HEK293 (cell line): ENCODE measurements around the gene UGT2B10.

Experiments used
- CTCF ChIA-PET: fragments of 350-600 bp; formaldehyde crosslinking; extraction: SDS; loops from one replicate; lab custom pipeline; 2021; ENCODE audit warnings: antibody characterized with exemption; lab: Yijun Ruan, JAX
- POLR2A ChIA-PET: fragments of 300-600 bp; formaldehyde crosslinking; extraction: SDS; loops from one replicate; lab custom pipeline; 2020; ENCODE audit warnings: antibody characterized with exemption, inconsistent platforms; lab: Yijun Ruan, JAX
- H3K27ac ChIP-seq: fragments of 200-500 bp; sonication (Bioruptor generic); 2 replicates; pipeline ENCODE4 v1.5.1; 2014; ENCODE audit warnings: low read depth, low read length, control low read depth, inconsistent platforms; ENCODE audit errors: extremely low read depth
- H3K36me3 ChIP-seq, 2 experiments: fragments of 200-500 bp in 1 of 2; sonication (Bioruptor generic) in 1 of 2; 1 replicate in 1 of 2; 2 replicates in 1 of 2; pipeline ENCODE4 v1.5.1; 2014 to 2017; ENCODE audit warnings: inconsistent platforms in 2 of 2, low read length in 2 of 2; ENCODE audit not compliant: control insufficient read depth in 2 of 2, insufficient read depth in 1 of 2
- H3K4me1 ChIP-seq: fragments of 200-500 bp; sonication (Bioruptor generic); 2 replicates; pipeline ENCODE4 v1.5.1; 2014; ENCODE audit warnings: mild to moderate bottlenecking, low read length, inconsistent platforms; ENCODE audit not compliant: control insufficient read depth, insufficient read depth
- H3K4me3 ChIP-seq: 2 replicates; pipeline ENCODE4 v1.5.1; 2011; ENCODE audit warnings: low read depth, mild to moderate bottlenecking, control low read depth, low read length, moderate library complexity
- H3K9me3 ChIP-seq: fragments of 200-500 bp; sonication (Bioruptor generic); 2 replicates; pipeline ENCODE4 v1.5.1; 2014; ENCODE audit warnings: low read depth, low read length, inconsistent platforms; ENCODE audit not compliant: control insufficient read depth, insufficient read depth
- ELK4 ChIP-seq: IDR thresholded peaks from 2 replicates; pipeline ENCODE4 v1.6.1; 2011; ENCODE audit warnings: mild to moderate bottlenecking, low read depth, low read length, borderline replicate concordance
- HOXC10 ChIP-seq: sonication (generic); formaldehyde crosslinking; IDR thresholded peaks from 2 replicates; pipeline ENCODE4 v1.8.1; 2023; ENCODE audit warnings: mild to moderate bottlenecking, missing genetic modification reagents
- KLF1 ChIP-seq: fragments of 450-650 bp; formaldehyde crosslinking; IDR thresholded peaks from 2 replicates; pipeline ENCODE4 v1.5.1; 2016; ENCODE audit warnings: missing biosample characterization, missing genetic modification characterization
- ZBTB11 ChIP-seq: fragments of 450-650 bp; formaldehyde crosslinking; conservative IDR thresholded peaks from 2 replicates; pipeline ENCODE4 v1.5.1; 2016; ENCODE audit warnings: low read depth, missing biosample characterization, missing genetic modification characterization
- ZEB2 ChIP-seq: fragments of 450-650 bp; formaldehyde crosslinking; IDR thresholded peaks from 2 replicates; pipeline ENCODE4 v1.5.1; 2016; ENCODE audit warnings: missing biosample characterization, missing genetic modification characterization
- ZFHX2 ChIP-seq: fragments of 450-650 bp; formaldehyde crosslinking; conservative IDR thresholded peaks from 2 replicates; pipeline ENCODE4 v1.5.1; 2016; ENCODE audit warnings: missing biosample characterization, missing genetic modification characterization
- ZFP69B ChIP-seq: fragments of 450-650 bp; formaldehyde crosslinking; IDR thresholded peaks from 2 replicates; pipeline ENCODE4 v1.5.1; 2016; ENCODE audit warnings: missing biosample characterization, missing genetic modification characterization
- ZNF121 ChIP-seq: fragments of 450-650 bp; formaldehyde crosslinking; IDR thresholded peaks from 2 replicates; pipeline ENCODE4 v1.5.1; 2016; ENCODE audit warnings: missing biosample characterization, missing genetic modification characterization
- ZNF146 ChIP-seq: fragments of 450-650 bp; formaldehyde crosslinking; IDR thresholded peaks from 2 replicates; pipeline ENCODE4 v1.5.1; 2016; ENCODE audit warnings: missing biosample characterization, missing genetic modification characterization
- ZNF184 ChIP-seq: fragments of 450-650 bp; IDR thresholded peaks from 2 replicates; pipeline ENCODE4 v1.5.1; 2018; ENCODE audit warnings: missing biosample characterization, mild to moderate bottlenecking, missing genetic modification characterization
- ZNF239 ChIP-seq: fragments of 450-650 bp; formaldehyde crosslinking; IDR thresholded peaks from 2 replicates; pipeline ENCODE4 v1.5.1; 2016; ENCODE audit warnings: missing biosample characterization, missing genetic modification characterization
- ZNF266 ChIP-seq: fragments of 450-650 bp; formaldehyde crosslinking; IDR thresholded peaks from 2 replicates; pipeline ENCODE4 v1.5.1; 2016; ENCODE audit warnings: missing biosample characterization, missing genetic modification characterization, low read depth
- ZNF449 ChIP-seq: fragments of 450-650 bp; formaldehyde crosslinking; IDR thresholded peaks from 2 replicates; pipeline ENCODE4 v1.5.1; 2017; ENCODE audit warnings: missing biosample characterization, mild to moderate bottlenecking, missing genetic modification characterization, moderate library complexity
- ZNF521 ChIP-seq: fragments of 450-650 bp; formaldehyde crosslinking; IDR thresholded peaks from 2 replicates; pipeline ENCODE4 v1.5.1; 2017; ENCODE audit warnings: missing biosample characterization, mild to moderate bottlenecking, missing genetic modification characterization
- ZNF580 ChIP-seq: fragments of 450-650 bp; formaldehyde crosslinking; IDR thresholded peaks from 2 replicates; pipeline ENCODE4 v1.5.1; 2016; ENCODE audit warnings: missing biosample characterization, missing genetic modification characterization
- ZNF677 ChIP-seq: fragments of 450-650 bp; IDR thresholded peaks from 2 replicates; pipeline ENCODE4 v1.5.0; 2018; ENCODE audit warnings: missing biosample characterization, mild to moderate bottlenecking, missing genetic modification characterization, moderate library complexity
- ZNF777 ChIP-seq: fragments of 450-650 bp; formaldehyde crosslinking; IDR thresholded peaks from 2 replicates; pipeline ENCODE4 v1.5.1; 2017; ENCODE audit warnings: missing biosample characterization, missing genetic modification characterization, borderline replicate concordance
- TF ChIP-seq, protein P1 (sequence below): fragments of 450-650 bp; formaldehyde crosslinking; IDR thresholded peaks from 2 replicates; pipeline ENCODE4 v1.5.1; 2017; ENCODE audit warnings: missing biosample characterization, missing genetic modification characterization
- TF ChIP-seq, protein P2 (sequence below): fragments of 450-650 bp; formaldehyde crosslinking; IDR thresholded peaks from 2 replicates; pipeline ENCODE4 v1.5.1; 2016; ENCODE audit warnings: missing biosample characterization, missing genetic modification characterization, borderline replicate concordance
- TF ChIP-seq, protein P3 (sequence below): fragments of 450-650 bp; formaldehyde crosslinking; IDR thresholded peaks from 2 replicates; pipeline ENCODE4 v1.5.1; 2016; ENCODE audit warnings: missing biosample characterization, missing genetic modification characterization

UGT2B10 gene

GRCh38 chr4:68865760-68866159 is 50.0 kb downstream of the UGT2B10 start:
- no peak for TF ChIP-seq ELK4
- no peak for TF ChIP-seq ZNF521 (tag by site-specific recombination)
- TF ChIP-seq ZNF449 = no peak
- TF ChIP-seq ZNF239 (tag by site-specific recombination) = no peak
- TF ChIP-seq, protein P1, sequence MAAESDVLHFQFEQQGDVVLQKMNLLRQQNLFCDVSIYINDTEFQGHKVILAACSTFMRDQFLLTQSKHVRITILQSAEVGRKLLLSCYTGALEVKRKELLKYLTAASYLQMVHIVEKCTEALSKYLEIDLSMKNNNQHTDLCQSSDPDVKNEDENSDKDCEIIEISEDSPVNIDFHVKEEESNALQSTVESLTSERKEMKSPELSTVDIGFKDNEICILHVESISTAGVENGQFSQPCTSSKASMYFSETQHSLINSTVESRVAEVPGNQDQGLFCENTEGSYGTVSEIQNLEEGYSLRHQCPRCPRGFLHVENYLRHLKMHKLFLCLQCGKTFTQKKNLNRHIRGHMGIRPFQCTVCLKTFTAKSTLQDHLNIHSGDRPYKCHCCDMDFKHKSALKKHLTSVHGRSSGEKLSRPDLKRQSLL (tag by site-specific recombination) = no peak
- TF ChIP-seq, protein P2, sequence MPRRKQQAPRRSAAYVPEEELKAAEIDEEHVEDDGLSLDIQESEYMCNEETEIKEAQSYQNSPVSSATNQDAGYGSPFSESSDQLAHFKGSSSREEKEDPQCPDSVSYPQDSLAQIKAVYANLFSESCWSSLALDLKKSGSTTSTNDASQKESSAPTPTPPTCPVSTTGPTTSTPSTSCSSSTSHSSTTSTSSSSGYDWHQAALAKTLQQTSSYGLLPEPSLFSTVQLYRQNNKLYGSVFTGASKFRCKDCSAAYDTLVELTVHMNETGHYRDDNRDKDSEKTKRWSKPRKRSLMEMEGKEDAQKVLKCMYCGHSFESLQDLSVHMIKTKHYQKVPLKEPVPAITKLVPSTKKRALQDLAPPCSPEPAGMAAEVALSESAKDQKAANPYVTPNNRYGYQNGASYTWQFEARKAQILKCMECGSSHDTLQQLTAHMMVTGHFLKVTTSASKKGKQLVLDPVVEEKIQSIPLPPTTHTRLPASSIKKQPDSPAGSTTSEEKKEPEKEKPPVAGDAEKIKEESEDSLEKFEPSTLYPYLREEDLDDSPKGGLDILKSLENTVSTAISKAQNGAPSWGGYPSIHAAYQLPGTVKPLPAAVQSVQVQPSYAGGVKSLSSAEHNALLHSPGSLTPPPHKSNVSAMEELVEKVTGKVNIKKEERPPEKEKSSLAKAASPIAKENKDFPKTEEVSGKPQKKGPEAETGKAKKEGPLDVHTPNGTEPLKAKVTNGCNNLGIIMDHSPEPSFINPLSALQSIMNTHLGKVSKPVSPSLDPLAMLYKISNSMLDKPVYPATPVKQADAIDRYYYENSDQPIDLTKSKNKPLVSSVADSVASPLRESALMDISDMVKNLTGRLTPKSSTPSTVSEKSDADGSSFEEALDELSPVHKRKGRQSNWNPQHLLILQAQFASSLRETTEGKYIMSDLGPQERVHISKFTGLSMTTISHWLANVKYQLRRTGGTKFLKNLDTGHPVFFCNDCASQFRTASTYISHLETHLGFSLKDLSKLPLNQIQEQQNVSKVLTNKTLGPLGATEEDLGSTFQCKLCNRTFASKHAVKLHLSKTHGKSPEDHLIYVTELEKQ (tag by site-specific recombination) = no peak
- TF ChIP-seq ZFP69B (tag by site-specific recombination) = no peak
- no peak for TF ChIP-seq KLF1 (tag by site-specific recombination)
- no peak for TF ChIP-seq ZNF777
- no peak for TF ChIP-seq ZNF677
- no peak for TF ChIP-seq ZBTB11 (tag by site-specific recombination)
- TF ChIP-seq ZNF146 = no peak
- no peak for TF ChIP-seq ZEB2
- Histone ChIP-seq H3K4me3 (no peak overlapping the region), H3K27ac (no peak overlapping the region), H3K9me3 (no peaks in the 10 kb centered on the region), H3K4me1 (no peaks in the 10 kb centered on the region), H3K36me3 (no peaks in the 10 kb centered on the region)
- POLR2A ChIA-PET = no interaction called here
- CTCF ChIA-PET = interaction anchor here (0.7 kb wide), 1 partner anchor 237 kb away, joined by 3 read pairs; no protein-coding TSS in a partner anchor

- H3K36me3 ChIP-seq = no peaks in the 10 kb centered on the region
- no peaks in the 10 kb centered on the region for H3K9me3 ChIP-seq
- no peak overlapping the region for H3K27ac ChIP-seq
- ChIA-PET POLR2A (no interaction called here), CTCF (no interaction called here)
- H3K4me1 ChIP-seq = no peaks in the 10 kb centered on the region
- H3K4me3 ChIP-seq = no peak overlapping the region
- TF ChIP-seq ZNF184 (no peak), HOXC10 (CRISPR knock-in tag) (no peak), ZNF266 (tag by site-specific recombination) (no peak), ZNF121 (no peak), ZFHX2 (tag by site-specific recombination) (no peak), ZNF580 (no peak)
- TF ChIP-seq, protein P3, sequence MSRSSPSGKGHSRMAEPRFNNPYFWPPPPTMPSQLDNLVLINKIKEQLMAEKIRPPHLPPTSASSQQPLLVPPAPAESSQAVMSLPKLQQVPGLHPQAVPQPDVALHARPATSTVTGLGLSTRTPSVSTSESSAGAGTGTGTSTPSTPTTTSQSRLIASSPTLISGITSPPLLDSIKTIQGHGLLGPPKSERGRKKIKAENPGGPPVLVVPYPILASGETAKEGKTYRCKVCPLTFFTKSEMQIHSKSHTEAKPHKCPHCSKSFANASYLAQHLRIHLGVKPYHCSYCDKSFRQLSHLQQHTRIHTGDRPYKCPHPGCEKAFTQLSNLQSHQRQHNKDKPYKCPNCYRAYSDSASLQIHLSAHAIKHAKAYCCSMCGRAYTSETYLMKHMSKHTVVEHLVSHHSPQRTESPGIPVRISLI (tag by site-specific recombination) = no peak
Measured at GRCh38 chr4:68869274-68869773, 53.5 kb downstream of the UGT2B10 start.
